Hepatocyte (in vitro differentiated cells): ENCODE results near the gene CHRM1. TPM values are rescaled to one million over a fixed set of nuclear protein-coding genes. Genes with fewer than 3 reads are reported as not detected.

ENCODE experiments used
- DNase-seq: peaks from one replicate; pipeline ENCODE4 v3.0.0-alpha.2; 2016; ENCODE audit warnings: low spot score
- H2AFZ ChIP-seq: fragments of 200-600 bp; sonication (generic); 2 replicates; pipeline ENCODE4 v1.6.0; 2016; ENCODE audit warnings: antibody characterized with exemption, mild to moderate bottlenecking
- H3K27ac ChIP-seq: fragments of 200-600 bp; sonication (generic); 2 replicates; pipeline ENCODE4 v1.5.1; 2016; ENCODE audit warnings: mild to moderate bottlenecking
- H3K27me3 ChIP-seq: fragments of 200-600 bp; sonication (generic); 2 replicates; pipeline ENCODE4 v1.6.1; 2016
- H3K36me3 ChIP-seq: fragments of 200-600 bp; sonication (generic); replicated peaks from 2 replicates; pipeline ENCODE4 v1.5.1; 2016; ENCODE audit warnings: low read depth; ENCODE audit not compliant: insufficient read depth
- H3K4me1 ChIP-seq: fragments of 200-600 bp; sonication (generic); 2 replicates; pipeline ENCODE4 v1.5.1; 2016; ENCODE audit warnings: mild to moderate bottlenecking, moderate library complexity; ENCODE audit not compliant: insufficient read depth
- H3K4me2 ChIP-seq: fragments of 200-600 bp; sonication (generic); 2 replicates; pipeline ENCODE4 v1.6.0; 2016
- H3K4me3 ChIP-seq: fragments of 200-600 bp; sonication (generic); 2 replicates; pipeline ENCODE4 v1.5.1; 2016; ENCODE audit warnings: mild to moderate bottlenecking
- H3K79me2 ChIP-seq: fragments of 200-600 bp; sonication (generic); 2 replicates; pipeline ENCODE4 v1.6.0; 2017; ENCODE audit warnings: mild to moderate bottlenecking
- H3K9me2 ChIP-seq: fragments of 200-600 bp; sonication (generic); replicated peaks from 2 replicates; pipeline ENCODE4 v1.6.0; 2017; ENCODE audit warnings: mild to moderate bottlenecking; ENCODE audit not compliant: insufficient read depth
- H3K9me3 ChIP-seq: fragments of 200-600 bp; sonication (generic); 2 replicates; pipeline ENCODE4 v1.5.1; 2016; ENCODE audit warnings: low read depth, mild to moderate bottlenecking
- H4K20me1 ChIP-seq: fragments of 200-600 bp; sonication (generic); 2 replicates; pipeline ENCODE4 v1.6.0; 2016; ENCODE audit warnings: mild to moderate bottlenecking; ENCODE audit not compliant: insufficient read depth, poor library complexity, severe bottlenecking
- CTCF ChIP-seq: fragments of 200-600 bp; sonication (generic); IDR thresholded peaks from 2 replicates; pipeline ENCODE4 v1.5.1; 2016; ENCODE audit warnings: antibody characterized with exemption, mild to moderate bottlenecking; ENCODE audit not compliant: poor library complexity
- EZH2 ChIP-seq: fragments of 200-600 bp; sonication (generic); IDR thresholded peaks from 2 replicates; pipeline ENCODE4 v1.6.1; 2016; ENCODE audit warnings: antibody characterized with exemption, mild to moderate bottlenecking, borderline replicate concordance
- EZH2phosphoT487 ChIP-seq: fragments of 200-600 bp; sonication (generic); IDR thresholded peaks from one replicate; pipeline ENCODE4 v1.6.1; 2018; ENCODE audit warnings: antibody characterized with exemption, mild to moderate bottlenecking, low read depth, moderate library complexity; ENCODE audit not compliant: unreplicated experiment, severe bottlenecking
- WGBS: methylation state at CpG from one replicate; pipeline ENCODE4 v1.1.6; 2016; ENCODE audit warnings: low lambda C conversion rate; ENCODE audit errors: missing lambda C conversion rate; 5-methylcytosine and 5-hydroxymethylcytosine counted together
- polyA plus RNA-seq: library from polyadenylated mRNA; unstranded; fragments of >200 nt; fragmentation: Nextera tagmentation; extraction: Ambion mirVana; gene quantifications from 2 replicates; pipeline ENCODE4 v1.2.1, GENCODE V29; 2016
- total RNA-seq: library from RNA; depleted of rRNA; stranded (reverse); fragments of >200 nt; gene quantifications from 2 replicates; pipeline ENCODE4 v1.2.3, GENCODE V29; 2014

Gene CHRM1
- total and polyA plus RNA-seq, 2 experiments from 2014 or later, result not detected

- no peak overlapping the region for H2AFZ ChIP-seq
- peaks cover 37% of the 10 kb centered on the region for H3K79me2 ChIP-seq
- no peaks in the 10 kb centered on the region for H3K9me3 ChIP-seq
- H3K4me2 ChIP-seq, result peak overlapping the region; percentile 42
- H3K27ac ChIP-seq, result peak overlapping the region; percentile 89
- no peak for DNase-seq
- H4K20me1 ChIP-seq, result peaks cover 56% of the 10 kb centered on the region
- WGBS, result 92% methylated on average over 14 of the region's 14 CpGs
- H3K36me3 ChIP-seq, result no peaks in the 10 kb centered on the region
- H3K27me3 ChIP-seq, result no peaks in the 10 kb centered on the region
- no peak overlapping the region for H3K4me3 ChIP-seq
- no peaks in the 10 kb centered on the region for H3K9me2 ChIP-seq
- TF ChIP-seq EZH2 (no peak), CTCF (no peak)
- peaks cover 49% of the 10 kb centered on the region for H3K4me1 ChIP-seq
Observed at GRCh38 chr11:62888406-62888805, 32.8 kb downstream of the CHRM1 start.

- Histone ChIP-seq H3K27me3 (no peaks in the 10 kb centered on the region), H3K4me1 (peaks cover 54% of the 10 kb centered on the region), H2AFZ (no peak overlapping the region), H3K27ac (peak overlapping the region; percentile 28), H3K4me2 (peak overlapping the region; percentile 85), H3K79me2 (peaks cover 58% of the 10 kb centered on the region), H3K4me3 (no peak overlapping the region), H4K20me1 (peaks cover 62% of the 10 kb centered on the region), H3K36me3 (no peaks in the 10 kb centered on the region), H3K9me2 (no peaks in the 10 kb centered on the region), H3K9me3 (no peaks in the 10 kb centered on the region)
- TF ChIP-seq CTCF (no peak), EZH2phosphoT487 (no peak), EZH2 (no peak)
- 87% methylated on average over 11 of the region's 11 CpGs for WGBS
- DNase-seq, result no peak
Observed at GRCh38 chr11:62885137-62885750, 35.9 kb downstream of the CHRM1 start.

- H3K36me3 ChIP-seq, result no peaks in the 10 kb centered on the region
- no peak overlapping the region for H2AFZ ChIP-seq
- no peaks in the 10 kb centered on the region for H3K9me2 ChIP-seq
- 60% methylated on average over 3 of the region's 3 CpGs for WGBS
- H3K9me3 ChIP-seq, result no peaks in the 10 kb centered on the region
- no peaks in the 10 kb centered on the region for H3K27me3 ChIP-seq
- H3K4me2 ChIP-seq, result peak overlapping the region; percentile 85
- peak overlapping the region; percentile 82 for H3K4me3 ChIP-seq
- H3K4me1 ChIP-seq, result peaks cover 55% of the 10 kb centered on the region
- peak overlapping the region; percentile 100 for H3K27ac ChIP-seq
- no peak for TF ChIP-seq EZH2
- TF ChIP-seq CTCF, result no peak
- TF ChIP-seq EZH2phosphoT487, result no peak
- no peak for DNase-seq
- peaks cover 73% of the 10 kb centered on the region for H3K79me2 ChIP-seq
- peaks cover 56% of the 10 kb centered on the region for H4K20me1 ChIP-seq
Observed at GRCh38 chr11:62883673-62884072, 37.5 kb downstream of the CHRM1 start.
